GM12872 (cell line): ENCODE measurements around the gene DAW1.
A peak's percentile ranks its signal among the peaks of the same experiment; 100 is the strongest.

ENCODE experiments used
- TF ChIP-seq, protein P1 (sequence below): IDR thresholded peaks from 3 replicates; pipeline ENCODE4 v1.5.1; 2011; ENCODE audit warnings: low read depth, mild to moderate bottlenecking, low read length, moderate library complexity; ENCODE audit not compliant: insufficient read depth

The DAW1 gene

DNA sequence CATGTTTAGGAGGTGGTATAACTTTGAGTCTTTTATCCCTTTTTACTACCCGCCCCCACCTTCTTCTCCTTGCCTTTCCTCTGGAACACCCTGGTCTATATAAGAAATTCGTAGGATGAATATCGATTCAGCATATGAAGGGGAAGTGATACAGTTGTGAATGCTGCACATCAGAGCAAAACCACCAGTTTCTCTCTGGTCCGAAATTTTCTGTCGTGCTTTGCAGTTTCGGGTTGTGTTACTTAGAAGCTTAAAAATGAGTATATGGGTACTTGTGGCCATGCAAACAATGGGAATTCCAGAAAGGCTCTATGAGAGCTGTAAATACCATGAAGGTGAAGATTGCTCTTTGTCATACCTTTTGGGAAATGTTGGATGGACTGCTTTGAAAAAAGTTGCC, 60.6 kb downstream of the DAW1 start:
- TF ChIP-seq, protein P1, sequence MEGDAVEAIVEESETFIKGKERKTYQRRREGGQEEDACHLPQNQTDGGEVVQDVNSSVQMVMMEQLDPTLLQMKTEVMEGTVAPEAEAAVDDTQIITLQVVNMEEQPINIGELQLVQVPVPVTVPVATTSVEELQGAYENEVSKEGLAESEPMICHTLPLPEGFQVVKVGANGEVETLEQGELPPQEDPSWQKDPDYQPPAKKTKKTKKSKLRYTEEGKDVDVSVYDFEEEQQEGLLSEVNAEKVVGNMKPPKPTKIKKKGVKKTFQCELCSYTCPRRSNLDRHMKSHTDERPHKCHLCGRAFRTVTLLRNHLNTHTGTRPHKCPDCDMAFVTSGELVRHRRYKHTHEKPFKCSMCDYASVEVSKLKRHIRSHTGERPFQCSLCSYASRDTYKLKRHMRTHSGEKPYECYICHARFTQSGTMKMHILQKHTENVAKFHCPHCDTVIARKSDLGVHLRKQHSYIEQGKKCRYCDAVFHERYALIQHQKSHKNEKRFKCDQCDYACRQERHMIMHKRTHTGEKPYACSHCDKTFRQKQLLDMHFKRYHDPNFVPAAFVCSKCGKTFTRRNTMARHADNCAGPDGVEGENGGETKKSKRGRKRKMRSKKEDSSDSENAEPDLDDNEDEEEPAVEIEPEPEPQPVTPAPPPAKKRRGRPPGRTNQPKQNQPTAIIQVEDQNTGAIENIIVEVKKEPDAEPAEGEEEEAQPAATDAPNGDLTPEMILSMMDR: no peak

DNA sequence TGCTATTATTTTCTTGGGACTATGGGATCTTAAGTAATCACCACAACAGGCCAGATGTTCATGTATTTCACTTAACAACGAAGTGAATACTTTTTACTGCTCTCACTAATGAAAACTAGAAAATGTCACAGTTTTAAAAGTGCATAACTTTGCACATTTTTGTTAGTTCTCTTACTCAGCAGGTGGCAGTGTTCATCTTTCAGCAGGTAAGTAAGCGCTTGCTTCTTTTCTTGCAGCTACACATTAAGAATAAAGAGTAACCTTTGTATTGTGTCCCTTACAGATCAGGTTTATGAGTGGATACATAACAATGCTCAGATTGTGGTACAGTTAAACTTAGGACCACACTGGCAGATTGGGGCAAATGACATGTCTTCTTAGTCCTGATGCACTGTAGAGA, 61.0 kb downstream of the DAW1 start:
- TF ChIP-seq, protein P1: no peak

DNA sequence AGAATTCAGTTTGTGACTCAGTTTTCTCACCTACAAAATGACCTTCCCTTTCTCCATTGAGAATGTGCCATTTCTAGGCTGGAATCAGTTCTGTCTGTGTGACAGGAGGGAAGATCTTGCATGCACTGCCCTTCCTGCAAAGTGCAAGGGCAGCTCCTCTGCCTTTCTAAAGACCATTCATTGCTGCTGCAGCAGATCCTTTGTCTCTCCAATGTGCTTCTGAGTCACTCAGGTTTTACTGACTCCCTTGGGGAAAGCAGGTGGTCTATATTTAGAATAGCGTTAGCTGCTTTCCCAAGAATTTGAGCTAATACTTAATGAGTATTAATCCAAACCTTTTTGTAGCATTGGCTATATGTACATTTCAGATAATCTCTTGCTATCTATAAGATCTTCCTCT, 62.5 kb downstream of the DAW1 start:
- TF ChIP-seq, protein P1: no peak

DNA sequence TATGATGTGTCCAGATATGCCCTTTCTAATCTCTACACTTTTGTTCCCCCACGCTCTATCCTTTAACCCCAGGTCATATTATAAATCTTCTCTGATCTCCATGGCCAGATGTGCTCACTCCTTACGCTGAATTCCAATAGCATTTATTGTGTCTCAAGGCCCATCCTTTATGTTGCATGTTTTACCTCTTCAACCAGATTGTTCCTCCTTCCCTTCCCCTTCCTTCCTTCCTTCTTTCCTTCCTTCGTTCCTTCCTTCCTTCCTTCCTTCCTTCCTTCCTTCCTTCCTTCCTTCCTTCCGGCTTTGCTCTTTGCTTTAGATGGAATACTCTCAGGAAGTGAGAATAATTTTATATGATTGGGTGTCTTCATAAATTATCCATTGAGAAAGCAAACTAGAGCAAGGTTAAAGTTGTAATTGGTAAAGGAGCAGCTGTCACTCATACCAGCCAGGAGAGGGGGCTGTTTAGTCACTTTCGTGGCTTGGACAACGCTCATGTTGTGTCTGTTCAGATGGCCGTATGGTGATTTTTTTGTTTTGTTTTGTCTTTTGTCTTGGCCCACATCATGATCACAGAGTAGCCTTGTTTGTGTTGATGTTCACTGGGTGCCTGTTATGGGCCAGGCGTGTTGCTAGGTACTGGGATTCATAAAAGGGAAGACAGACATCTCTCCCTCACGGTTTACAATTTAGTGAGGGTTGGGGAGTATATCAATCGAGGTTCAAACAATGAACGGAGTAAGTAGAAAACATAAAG, 68.0 kb downstream of the DAW1 start:
- TF ChIP-seq, protein P1: peak; percentile 69

DNA sequence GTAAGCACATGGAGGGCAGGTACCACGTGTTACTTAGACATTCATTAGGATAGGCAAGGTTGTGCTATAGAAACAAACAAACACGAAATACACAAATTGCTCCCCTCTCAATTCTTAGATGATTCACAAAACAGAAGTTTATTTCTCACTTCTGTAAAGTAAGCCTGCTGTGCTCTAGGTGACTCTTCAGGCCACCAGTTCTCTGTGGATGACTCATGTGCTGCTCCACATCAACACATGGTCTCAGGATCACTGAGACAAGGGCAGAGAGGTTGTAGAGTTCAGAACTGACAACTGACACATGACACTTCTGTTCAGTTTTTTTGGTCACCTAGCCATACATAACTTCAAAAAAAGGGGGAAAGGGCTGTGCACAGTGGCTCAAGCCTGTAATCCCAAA, 70.6 kb downstream of the DAW1 start:
- TF ChIP-seq, protein P1: no peak

DNA sequence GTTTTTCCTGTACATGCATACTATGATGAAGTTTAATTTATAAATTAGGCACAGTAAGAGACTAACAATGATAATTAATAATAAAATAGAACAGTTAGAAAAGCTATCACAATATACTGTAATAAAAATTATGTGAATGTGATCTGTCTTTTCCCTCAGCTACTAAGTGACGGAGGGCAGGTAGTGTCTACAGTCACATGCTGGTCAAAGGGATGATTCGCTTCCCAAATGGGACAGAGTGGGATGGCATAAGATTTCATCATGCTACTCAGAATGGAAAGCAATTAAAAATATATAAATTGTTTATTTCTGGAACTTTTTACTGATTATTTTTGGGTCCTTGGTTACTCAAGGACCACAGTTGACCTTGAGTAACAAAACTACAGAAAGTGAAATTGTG, 71.5 kb downstream of the DAW1 start:
- TF ChIP-seq, protein P1: no peak

DNA sequence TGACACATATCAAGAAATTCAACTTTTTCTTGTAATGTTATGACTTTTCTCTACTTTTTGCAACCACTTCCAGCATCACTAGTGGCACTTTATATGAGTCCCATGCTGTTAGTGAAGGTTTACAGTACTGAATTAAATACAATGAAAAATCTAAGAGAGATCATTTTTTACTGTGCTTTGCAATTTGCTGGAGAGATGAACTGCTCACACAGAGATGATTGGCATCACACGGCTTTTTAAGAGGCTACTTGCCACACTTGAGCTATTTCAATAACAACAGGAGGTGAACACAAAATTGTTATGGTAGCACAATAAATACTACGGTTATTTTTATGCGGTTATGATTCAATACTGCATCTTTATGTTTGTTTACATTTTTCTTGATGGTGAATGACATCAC, 88.9 kb downstream of the DAW1 start:
- TF ChIP-seq, protein P1: no peak
